Smooth muscle cell (in vitro differentiated cells): Measurements from ENCODE around the gene SHH. TPM values are rescaled to one million over a fixed set of nuclear protein-coding genes. Genes with fewer than 3 reads are reported as not detected.

Experiments
- DNase-seq: peaks from one replicate; lab custom pipeline; 2025; ENCODE audit not compliant: unreplicated experiment; lab: John Stamatoyannopoulos, UW
- H2AFZ ChIP-seq: fragments of 200-600 bp; sonication (generic); 2 replicates; pipeline ENCODE4 v1.6.0; 2016; ENCODE audit warnings: antibody characterized with exemption, low read depth, mild to moderate bottlenecking
- H3F3A ChIP-seq: fragments of 200-600 bp; sonication (generic); 2 replicates; pipeline ENCODE4 v1.6.0; 2017; ENCODE audit warnings: antibody characterized with exemption, low read depth
- H3K27ac ChIP-seq: fragments of 200-600 bp; sonication (generic); 2 replicates; pipeline ENCODE4 v1.5.1; 2016; ENCODE audit warnings: low read depth, mild to moderate bottlenecking
- H3K27me3 ChIP-seq: fragments of 200-600 bp; sonication (generic); 2 replicates; pipeline ENCODE4 v1.6.1; 2016; ENCODE audit warnings: low read depth, mild to moderate bottlenecking
- H3K36me3 ChIP-seq: fragments of 200-600 bp; sonication (generic); 2 replicates; pipeline ENCODE4 v1.5.1; 2016; ENCODE audit warnings: low read depth
- H3K4me1 ChIP-seq: fragments of 200-600 bp; sonication (generic); 2 replicates; pipeline ENCODE4 v1.5.1; 2016; ENCODE audit warnings: low read depth
- H3K4me2 ChIP-seq: fragments of 200-600 bp; sonication (generic); 2 replicates; pipeline ENCODE4 v1.6.0; 2016; ENCODE audit warnings: mild to moderate bottlenecking
- H3K4me3 ChIP-seq: fragments of 200-600 bp; sonication (generic); 2 replicates; pipeline ENCODE4 v1.5.1; 2016; ENCODE audit warnings: mild to moderate bottlenecking
- H3K79me2 ChIP-seq: fragments of 200-600 bp; sonication (generic); 2 replicates; pipeline ENCODE4 v1.6.0; 2016; ENCODE audit warnings: low read depth, mild to moderate bottlenecking
- H3K9ac ChIP-seq: fragments of 200-600 bp; sonication (generic); 2 replicates; pipeline ENCODE4 v1.6.0; 2016; ENCODE audit warnings: low read depth
- H3K9me3 ChIP-seq: fragments of 200-600 bp; sonication (generic); replicated peaks from 2 replicates; pipeline ENCODE4 v1.5.1; 2016; ENCODE audit warnings: low read depth
- H4K20me1 ChIP-seq: fragments of 200-600 bp; sonication (generic); 2 replicates; pipeline ENCODE4 v1.6.0; 2016; ENCODE audit warnings: low read depth
- CTCF ChIP-seq: fragments of 200-600 bp; sonication (generic); IDR thresholded peaks from 2 replicates; pipeline ENCODE4 v1.5.1; 2017; ENCODE audit warnings: borderline replicate concordance, mild to moderate bottlenecking, antibody characterized with exemption; ENCODE audit not compliant: insufficient read depth, poor library complexity, severe bottlenecking
- WGBS: methylation state at CpG from one replicate; pipeline ENCODE4 v1.1.7; 2016; ENCODE audit warnings: low lambda C conversion rate; 5-methylcytosine and 5-hydroxymethylcytosine counted together
- polyA plus RNA-seq: library from polyadenylated mRNA; unstranded; fragments of >200 nt; fragmentation: Nextera tagmentation; extraction: Ambion mirVana; gene quantifications from 2 replicates; pipeline ENCODE4 v1.2.1, GENCODE V29; 2016
- total RNA-seq: library from RNA; depleted of rRNA; stranded (reverse); fragments of >200 nt; gene quantifications from 2 replicates; pipeline ENCODE4 v1.2.3, GENCODE V29; 2014

The SHH gene
- total and polyA plus RNA-seq, 2 experiments from 2014 or later: not detected

DNA sequence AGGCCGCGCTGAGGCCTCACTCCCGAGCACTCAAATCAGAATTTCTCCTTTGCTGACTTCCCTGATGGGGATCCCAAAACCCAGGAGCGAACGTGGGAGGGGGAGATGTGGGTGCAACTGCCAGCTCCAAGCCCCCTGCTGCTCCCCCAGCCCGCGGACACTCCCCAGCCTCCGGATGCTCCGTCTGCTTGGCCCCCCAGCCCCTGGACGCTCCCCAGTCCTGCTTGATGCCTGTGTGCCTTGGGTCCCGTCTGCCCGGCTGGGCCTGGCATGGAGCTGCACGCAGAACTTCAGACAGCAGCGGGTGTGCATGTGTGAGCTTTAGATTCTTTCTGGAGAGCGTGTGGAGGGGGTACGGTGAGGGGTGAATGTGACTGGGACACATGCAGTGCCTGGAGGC, 4.7 kb upstream of the SHH start:
- Histone ChIP-seq H3K4me2 (no peak overlapping the region), H3K4me3 (no peak overlapping the region), H3K36me3 (no peaks in the 10 kb centered on the region), H3K79me2 (no peaks in the 10 kb centered on the region), H3F3A (no peaks in the 10 kb centered on the region), H3K27ac (no peak overlapping the region), H3K27me3 (peaks cover 52% of the 10 kb centered on the region), H3K9me3 (no peaks in the 10 kb centered on the region), H4K20me1 (no peaks in the 10 kb centered on the region), H2AFZ (no peak overlapping the region), H3K9ac (no peak overlapping the region), H3K4me1 (peaks cover 3% of the 10 kb centered on the region)
- no peak for TF ChIP-seq CTCF
- 94% methylated on average over 16 of the region's 16 CpGs for WGBS
- no peak for DNase-seq

DNA sequence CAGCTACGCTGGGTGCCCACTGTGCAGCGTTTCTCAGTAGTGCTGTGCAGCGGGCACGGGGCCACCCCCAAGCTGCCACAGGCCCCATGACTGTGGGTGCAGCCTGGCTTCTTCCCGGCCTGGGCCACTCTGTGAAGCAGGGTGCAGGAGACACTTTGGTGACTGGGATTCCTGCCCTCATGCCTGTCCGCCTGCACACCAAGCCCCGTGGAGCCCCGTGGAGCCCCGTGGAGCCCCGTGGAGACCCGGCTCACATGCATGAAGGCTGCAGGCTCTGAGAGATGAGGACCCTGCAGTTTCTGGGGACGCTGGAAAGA, 3.9 kb upstream of the SHH start:
- Histone ChIP-seq H3K4me1 (peaks cover 11% of the 10 kb centered on the region), H3F3A (no peaks in the 10 kb centered on the region), H4K20me1 (no peaks in the 10 kb centered on the region), H3K9me3 (no peaks in the 10 kb centered on the region), H3K4me2 (no peak overlapping the region), H3K79me2 (no peaks in the 10 kb centered on the region), H2AFZ (no peak overlapping the region), H3K27me3 (peaks cover 52% of the 10 kb centered on the region), H3K4me3 (no peak overlapping the region), H3K9ac (no peak overlapping the region), H3K36me3 (no peaks in the 10 kb centered on the region), H3K27ac (no peak overlapping the region)
- WGBS: 98% methylated on average over 12 of the region's 12 CpGs
- no peak for DNase-seq
- no peak for TF ChIP-seq CTCF

GRCh38 chr7:155815332-155816191, 3.3 kb upstream of the SHH start:
- Histone ChIP-seq H3K4me1 (peaks cover 14% of the 10 kb centered on the region), H3K79me2 (no peaks in the 10 kb centered on the region), H3K36me3 (no peaks in the 10 kb centered on the region), H3K9ac (no peak overlapping the region), H3K4me3 (no peak overlapping the region), H4K20me1 (no peaks in the 10 kb centered on the region), H3K9me3 (no peaks in the 10 kb centered on the region), H2AFZ (no peak overlapping the region), H3F3A (no peaks in the 10 kb centered on the region), H3K4me2 (no peak overlapping the region), H3K27me3 (peaks cover 55% of the 10 kb centered on the region), H3K27ac (no peak overlapping the region)
- 39% methylated on average over 18 of the region's 20 CpGs for WGBS
- peak; percentile 71 for TF ChIP-seq CTCF
- DNase-seq: no peak
